Activated naive CD4-positive, alpha-beta T cell treated with anti-CD3 and anti-CD28 coated beads, Interleukin-2, amount 50 U/mL, for 24 hours (primary cell): ENCODE data around the gene TNFAIP8L1.
A peak's percentile ranks its signal among the peaks of the same experiment; 100 is the strongest.

Experiments used
- H3K27ac Mint-ChIP-seq: one replicate; pipeline ENCODE4 v1.8.0; 2021; ENCODE audit warnings: mild to moderate bottlenecking, mixed read lengths
- H3K27me3 Mint-ChIP-seq: one replicate; pipeline ENCODE4 v1.8.0; 2021; ENCODE audit warnings: mixed read lengths
- H3K36me3 Mint-ChIP-seq: one replicate; pipeline ENCODE4 v1.8.0; 2021; ENCODE audit warnings: mixed read lengths
- H3K4me1 Mint-ChIP-seq: one replicate; pipeline ENCODE4 v1.8.0; 2021; ENCODE audit warnings: mixed read lengths
- H3K4me3 Mint-ChIP-seq: one replicate; pipeline ENCODE4 v1.8.0; 2021; ENCODE audit warnings: mild to moderate bottlenecking, mixed read lengths
- H3K9me3 Mint-ChIP-seq: one replicate; pipeline ENCODE4 v1.8.0; 2021; ENCODE audit warnings: mixed read lengths

Gene TNFAIP8L1

GRCh38 chr19:4635754-4636116 lies 3.6 kb upstream of the TNFAIP8L1 start:
- H3K4me3 Mint-ChIP-seq = peak overlapping the region; percentile 49
- H3K36me3 Mint-ChIP-seq = no peaks in the 10 kb centered on the region
- no peak overlapping the region for H3K27ac Mint-ChIP-seq
- no peaks in the 10 kb centered on the region for H3K9me3 Mint-ChIP-seq
- no peaks in the 10 kb centered on the region for H3K27me3 Mint-ChIP-seq
- peaks cover 31% of the 10 kb centered on the region for H3K4me1 Mint-ChIP-seq

GRCh38 chr19:4636151-4636717 lies 3.1 kb upstream of the TNFAIP8L1 start:
- Mint-ChIP-seq H3K4me1 (peaks cover 33% of the 10 kb centered on the region), H3K4me3 (peak overlapping the region; percentile 54), H3K36me3 (no peaks in the 10 kb centered on the region), H3K27me3 (no peaks in the 10 kb centered on the region), H3K27ac (no peak overlapping the region), H3K9me3 (no peaks in the 10 kb centered on the region)

- no peaks in the 10 kb centered on the region for H3K36me3 Mint-ChIP-seq
- no peaks in the 10 kb centered on the region for H3K9me3 Mint-ChIP-seq
- no peak overlapping the region for H3K27ac Mint-ChIP-seq
- peaks cover 35% of the 10 kb centered on the region for H3K4me1 Mint-ChIP-seq
- no peaks in the 10 kb centered on the region for H3K27me3 Mint-ChIP-seq
- H3K4me3 Mint-ChIP-seq = no peak overlapping the region
Measured at GRCh38 chr19:4636761-4637160, 2.6 kb upstream of the TNFAIP8L1 start.

GRCh38 chr19:4638317-4638716 lies 999 bp upstream of the TNFAIP8L1 start:
- H3K4me3 Mint-ChIP-seq = peak overlapping the region; percentile 89
- no peak overlapping the region for H3K27ac Mint-ChIP-seq

GRCh38 chr19:4639531-4640246 lies 373 bp downstream of the TNFAIP8L1 start:
- H3K9me3 Mint-ChIP-seq = no peaks in the 10 kb centered on the region

More at GRCh38 chr19:4638317-4638716, 999 bp upstream of the TNFAIP8L1 start:
- Mint-ChIP-seq H3K9me3 (no peaks in the 10 kb centered on the region), H3K4me1 (peaks cover 33% of the 10 kb centered on the region), H3K36me3 (no peaks in the 10 kb centered on the region), H3K27me3 (no peaks in the 10 kb centered on the region)

GRCh38 chr19:4640247-4641000 lies 1.1 kb downstream of the TNFAIP8L1 start:
- H3K9me3 Mint-ChIP-seq = no peaks in the 10 kb centered on the region
- H3K27me3 Mint-ChIP-seq = no peaks in the 10 kb centered on the region
- H3K27ac Mint-ChIP-seq = peak overlapping the region; percentile 35
- peaks cover 31% of the 10 kb centered on the region for H3K4me1 Mint-ChIP-seq
- H3K4me3 Mint-ChIP-seq = peak overlapping the region; percentile 94
- no peaks in the 10 kb centered on the region for H3K36me3 Mint-ChIP-seq

More at GRCh38 chr19:4639531-4640246, 373 bp downstream of the TNFAIP8L1 start:
- peaks cover 31% of the 10 kb centered on the region for H3K4me1 Mint-ChIP-seq
- peak overlapping the region; percentile 32 for H3K27ac Mint-ChIP-seq
- H3K4me3 Mint-ChIP-seq = peak overlapping the region; percentile 94
- no peaks in the 10 kb centered on the region for H3K36me3 Mint-ChIP-seq
- H3K27me3 Mint-ChIP-seq = no peaks in the 10 kb centered on the region

GRCh38 chr19:4641132-4641531 lies 1.8 kb downstream of the TNFAIP8L1 start:
- H3K27ac Mint-ChIP-seq = no peak overlapping the region
- no peaks in the 10 kb centered on the region for H3K36me3 Mint-ChIP-seq
- peak overlapping the region; percentile 26 for H3K4me3 Mint-ChIP-seq
- no peaks in the 10 kb centered on the region for H3K27me3 Mint-ChIP-seq
- no peaks in the 10 kb centered on the region for H3K9me3 Mint-ChIP-seq
- H3K4me1 Mint-ChIP-seq = peaks cover 31% of the 10 kb centered on the region

GRCh38 chr19:4642625-4643024 lies 3.3 kb downstream of the TNFAIP8L1 start:
- Mint-ChIP-seq H3K36me3 (no peaks in the 10 kb centered on the region), H3K4me3 (no peak overlapping the region)

GRCh38 chr19:4645718-4646117 lies 6.4 kb downstream of the TNFAIP8L1 start:
- Mint-ChIP-seq H3K27me3 (no peaks in the 10 kb centered on the region), H3K27ac (no peak overlapping the region), H3K36me3 (no peaks in the 10 kb centered on the region), H3K4me1 (peaks cover 5% of the 10 kb centered on the region), H3K9me3 (no peaks in the 10 kb centered on the region), H3K4me3 (no peak overlapping the region)

More at GRCh38 chr19:4642625-4643024, 3.3 kb downstream of the TNFAIP8L1 start:
- Mint-ChIP-seq H3K9me3 (no peaks in the 10 kb centered on the region), H3K27ac (no peak overlapping the region), H3K4me1 (peaks cover 23% of the 10 kb centered on the region), H3K27me3 (no peaks in the 10 kb centered on the region)

- Mint-ChIP-seq H3K4me1 (no peaks in the 10 kb centered on the region), H3K27me3 (no peaks in the 10 kb centered on the region), H3K9me3 (no peaks in the 10 kb centered on the region), H3K27ac (no peak overlapping the region), H3K36me3 (no peaks in the 10 kb centered on the region), H3K4me3 (no peak overlapping the region)
Measured at GRCh38 chr19:4647676-4648644, 8.6 kb downstream of the TNFAIP8L1 start.

- H3K27ac Mint-ChIP-seq = no peak overlapping the region
- H3K4me3 Mint-ChIP-seq = no peak overlapping the region
- no peaks in the 10 kb centered on the region for H3K9me3 Mint-ChIP-seq
- no peaks in the 10 kb centered on the region for H3K36me3 Mint-ChIP-seq
- H3K4me1 Mint-ChIP-seq = no peaks in the 10 kb centered on the region
- no peaks in the 10 kb centered on the region for H3K27me3 Mint-ChIP-seq
Measured at GRCh38 chr19:4649392-4650047, 10.2 kb downstream of the TNFAIP8L1 start.

GRCh38 chr19:4650159-4650558 lies 10.8 kb downstream of the TNFAIP8L1 start:
- Mint-ChIP-seq H3K27me3 (no peaks in the 10 kb centered on the region), H3K36me3 (peaks cover 2% of the 10 kb centered on the region), H3K4me1 (no peaks in the 10 kb centered on the region), H3K9me3 (no peaks in the 10 kb centered on the region), H3K27ac (peak overlapping the region; percentile 62), H3K4me3 (no peak overlapping the region)

GRCh38 chr19:4652075-4652474 lies 12.8 kb downstream of the TNFAIP8L1 start:
- Mint-ChIP-seq H3K36me3 (peaks cover 3% of the 10 kb centered on the region), H3K9me3 (no peaks in the 10 kb centered on the region), H3K4me3 (no peak overlapping the region), H3K27ac (no peak overlapping the region), H3K4me1 (no peaks in the 10 kb centered on the region), H3K27me3 (no peaks in the 10 kb centered on the region)

- no peak overlapping the region for H3K27ac Mint-ChIP-seq
- no peaks in the 10 kb centered on the region for H3K4me1 Mint-ChIP-seq
- peaks cover 3% of the 10 kb centered on the region for H3K36me3 Mint-ChIP-seq
- no peaks in the 10 kb centered on the region for H3K9me3 Mint-ChIP-seq
- no peaks in the 10 kb centered on the region for H3K27me3 Mint-ChIP-seq
- H3K4me3 Mint-ChIP-seq = no peak overlapping the region
Measured at GRCh38 chr19:4653793-4654436, 14.6 kb downstream of the TNFAIP8L1 start.
